ENCODE measurements around the gene PLEKHA5. TPM values are rescaled to one million over a fixed set of nuclear protein-coding genes. Genes with fewer than 3 reads are reported as not detected.

PLEKHA5 gene
- total RNA-seq, 2 donors from 2014 or later: 31.0 to 32.7 TPM

DNA sequence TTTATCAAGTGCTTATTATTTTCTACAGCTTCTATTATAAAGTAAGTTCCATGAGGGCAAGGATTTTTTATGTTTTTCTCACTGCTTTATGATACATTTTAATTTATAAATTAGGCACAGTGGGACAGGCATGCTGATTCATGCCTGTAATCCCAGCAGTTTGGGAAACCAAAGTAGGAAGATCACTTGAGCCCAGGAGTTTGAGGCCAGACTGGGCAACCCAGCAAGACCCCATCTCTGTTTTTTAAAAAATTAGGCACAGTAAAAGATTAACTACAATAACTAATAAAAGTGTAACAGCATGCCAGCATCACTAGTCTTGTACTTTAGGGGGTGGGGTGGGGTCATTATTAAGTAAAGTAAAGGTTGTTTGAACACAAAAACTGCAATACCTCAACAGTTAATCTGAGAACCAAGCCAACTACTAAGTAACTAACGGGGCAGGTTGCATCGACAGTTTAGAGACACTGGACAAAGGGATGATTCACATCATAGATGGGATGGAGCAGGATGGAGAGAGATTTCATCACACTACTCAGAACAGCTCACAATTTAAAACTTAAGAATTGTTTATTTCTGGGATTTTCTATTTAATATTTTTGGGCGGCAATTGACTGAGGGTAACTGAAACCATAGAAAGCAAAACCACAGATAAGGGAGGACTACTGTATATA, 119.5 kb downstream of the PLEKHA5 start:
- H3K4me1 ChIP-seq: no peaks in the 10 kb centered on the region
- intact Hi-C loops (cut with DNase I): no loop called here
- TF ChIP-seq, protein P1, sequence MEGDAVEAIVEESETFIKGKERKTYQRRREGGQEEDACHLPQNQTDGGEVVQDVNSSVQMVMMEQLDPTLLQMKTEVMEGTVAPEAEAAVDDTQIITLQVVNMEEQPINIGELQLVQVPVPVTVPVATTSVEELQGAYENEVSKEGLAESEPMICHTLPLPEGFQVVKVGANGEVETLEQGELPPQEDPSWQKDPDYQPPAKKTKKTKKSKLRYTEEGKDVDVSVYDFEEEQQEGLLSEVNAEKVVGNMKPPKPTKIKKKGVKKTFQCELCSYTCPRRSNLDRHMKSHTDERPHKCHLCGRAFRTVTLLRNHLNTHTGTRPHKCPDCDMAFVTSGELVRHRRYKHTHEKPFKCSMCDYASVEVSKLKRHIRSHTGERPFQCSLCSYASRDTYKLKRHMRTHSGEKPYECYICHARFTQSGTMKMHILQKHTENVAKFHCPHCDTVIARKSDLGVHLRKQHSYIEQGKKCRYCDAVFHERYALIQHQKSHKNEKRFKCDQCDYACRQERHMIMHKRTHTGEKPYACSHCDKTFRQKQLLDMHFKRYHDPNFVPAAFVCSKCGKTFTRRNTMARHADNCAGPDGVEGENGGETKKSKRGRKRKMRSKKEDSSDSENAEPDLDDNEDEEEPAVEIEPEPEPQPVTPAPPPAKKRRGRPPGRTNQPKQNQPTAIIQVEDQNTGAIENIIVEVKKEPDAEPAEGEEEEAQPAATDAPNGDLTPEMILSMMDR (IDR thresholded peaks at IDR 0.05): no peak

DNA sequence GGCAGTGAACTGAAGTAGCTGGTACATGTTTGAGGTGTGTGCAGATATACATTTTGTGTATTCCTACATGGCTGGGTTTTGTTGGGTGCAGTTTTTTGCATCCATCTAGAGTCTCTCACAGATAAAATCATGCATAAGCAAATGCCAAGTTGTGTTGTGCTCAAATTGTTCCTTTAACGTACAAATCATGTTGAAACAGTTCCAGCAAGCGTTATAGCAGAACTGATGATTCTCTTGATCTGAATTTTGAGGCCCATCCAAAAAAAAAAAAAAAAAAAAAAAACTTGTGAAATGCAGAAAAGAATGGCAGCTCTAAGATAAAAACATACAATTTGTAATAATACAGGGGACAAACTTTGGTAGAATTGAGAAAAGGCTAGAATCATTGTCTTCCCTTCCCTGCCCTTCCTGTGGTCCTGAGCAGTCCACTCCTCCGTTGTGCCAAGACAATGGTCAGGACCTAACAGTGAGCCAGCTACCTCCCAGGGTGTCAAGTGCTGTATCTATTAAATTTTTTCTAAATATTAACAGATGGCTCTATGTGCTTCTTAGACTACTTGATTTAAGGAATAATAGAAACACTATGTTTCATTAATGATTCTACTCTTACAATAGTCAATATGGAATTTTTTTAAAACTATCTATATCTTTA, 122.1 kb downstream of the PLEKHA5 start:
- H3K27me3 ChIP-seq: no peaks in the 10 kb centered on the region
- intact Hi-C loops (cut with DNase I): no loop called here
- TF ChIP-seq, protein P1 (IDR thresholded peaks at IDR 0.05): no peak

More for the DNA sequence above, 119.5 kb downstream of the PLEKHA5 start:
- H3K4me3 ChIP-seq: no peak overlapping the region
- no peaks in the 10 kb centered on the region for H3K9me3 ChIP-seq
- no peaks in the 10 kb centered on the region for H3K36me3 ChIP-seq
- no peak for DNase-seq
- H3K27me3 ChIP-seq: no peaks in the 10 kb centered on the region
- no peak overlapping the region for H3K27ac ChIP-seq
- no peak overlapping the region for H3K9ac ChIP-seq (ENCODE audit: low read depth in 2 of 2, low read length in 2 of 2)

DNA sequence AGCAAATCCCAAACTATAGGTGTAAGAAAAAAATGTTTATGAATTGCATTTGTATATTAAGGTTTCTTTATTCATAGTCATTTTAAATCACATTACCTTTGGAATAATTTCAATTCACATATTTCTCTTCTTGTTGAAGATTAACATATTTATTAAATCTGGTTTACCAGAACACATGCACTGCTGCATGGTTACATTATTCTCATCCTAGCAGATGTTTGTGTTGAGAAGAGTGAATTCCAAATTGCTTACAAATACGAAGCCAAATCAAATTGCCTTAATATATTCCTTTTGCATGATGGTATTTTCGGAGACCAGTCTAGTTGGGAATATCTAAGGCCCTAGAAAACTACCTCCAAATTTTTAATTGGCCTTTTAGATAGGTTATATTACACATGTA, 130.6 kb downstream of the PLEKHA5 start:
- H3K27me3 ChIP-seq: no peaks in the 10 kb centered on the region
- H3K9me3 ChIP-seq: no peaks in the 10 kb centered on the region
- no peaks in the 10 kb centered on the region for H3K4me1 ChIP-seq
- no peak for DNase-seq
- no peak overlapping the region for H3K4me3 ChIP-seq
- H3K36me3 ChIP-seq: no peaks in the 10 kb centered on the region
- no peak overlapping the region for H3K27ac ChIP-seq
- intact Hi-C loops (cut with DNase I): no loop called here
- TF ChIP-seq, protein P1 (IDR thresholded peaks at IDR 0.05): no peak
- no peak overlapping the region for H3K9ac ChIP-seq (ENCODE audit: low read depth in 2 of 2, low read length in 2 of 2)

More for the DNA sequence above, 122.1 kb downstream of the PLEKHA5 start:
- no peak for DNase-seq
- no peaks in the 10 kb centered on the region for H3K36me3 ChIP-seq
- no peaks in the 10 kb centered on the region for H3K4me1 ChIP-seq
- H3K9ac ChIP-seq (ENCODE audit: low read depth in 2 of 2, low read length in 2 of 2): no peak overlapping the region
- H3K9me3 ChIP-seq: no peaks in the 10 kb centered on the region
- H3K4me3 ChIP-seq: no peak overlapping the region
- no peak overlapping the region for H3K27ac ChIP-seq

DNA sequence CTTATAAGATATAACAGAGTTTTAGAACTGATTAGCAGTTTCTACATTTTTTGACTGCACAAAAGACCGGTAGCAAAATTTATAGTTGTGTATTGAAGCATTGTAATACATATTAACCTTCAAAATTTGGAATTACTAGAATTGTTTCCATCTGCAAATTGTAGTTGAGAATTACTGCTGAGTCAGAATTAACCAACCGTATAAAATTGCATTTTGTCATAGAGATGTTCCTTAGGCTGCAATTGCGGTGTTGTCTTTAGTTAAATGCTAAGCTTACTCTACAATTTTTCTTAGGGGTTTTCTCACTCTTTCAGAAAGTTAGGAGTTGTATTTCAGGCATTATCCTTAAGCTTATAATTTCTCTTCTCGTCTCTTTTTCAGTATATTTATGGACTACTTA, 132.2 kb downstream of the PLEKHA5 start:
- intact Hi-C loops (cut with DNase I): no loop called here
- no peak overlapping the region for H3K27ac ChIP-seq
- H3K36me3 ChIP-seq: no peaks in the 10 kb centered on the region
- TF ChIP-seq, protein P1 (IDR thresholded peaks at IDR 0.05): no peak
- no peak overlapping the region for H3K4me3 ChIP-seq
- H3K4me1 ChIP-seq: no peaks in the 10 kb centered on the region
- H3K27me3 ChIP-seq: no peaks in the 10 kb centered on the region
- no peak for DNase-seq
- H3K9ac ChIP-seq (ENCODE audit: low read depth in 2 of 2, low read length in 2 of 2): no peak overlapping the region
- no peaks in the 10 kb centered on the region for H3K9me3 ChIP-seq

DNA sequence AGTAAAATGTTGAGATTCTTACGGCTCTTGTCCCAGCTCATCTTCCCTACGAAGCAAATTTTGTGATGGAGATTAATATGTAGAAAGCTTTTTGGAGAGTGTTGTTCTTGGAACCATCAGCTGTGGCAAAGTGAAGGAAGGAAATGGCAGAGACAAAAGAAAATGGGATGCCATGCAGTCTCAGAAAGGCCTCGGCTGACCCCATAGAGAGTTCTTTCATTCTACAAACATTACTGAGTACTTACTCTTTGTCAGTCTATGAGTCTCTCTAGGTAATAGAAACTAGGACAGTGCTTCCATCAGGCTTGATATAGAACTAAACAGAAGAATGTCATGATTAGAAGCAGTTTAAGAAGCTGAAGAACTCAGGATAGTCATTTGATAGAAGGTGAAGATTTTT, 134.1 kb downstream of the PLEKHA5 start:
- no peaks in the 10 kb centered on the region for H3K27me3 ChIP-seq
- intact Hi-C loops (cut with DNase I): no loop called here
- no peak overlapping the region for H3K27ac ChIP-seq
- H3K9ac ChIP-seq (ENCODE audit: low read depth in 2 of 2, low read length in 2 of 2): no peak overlapping the region
- H3K36me3 ChIP-seq: no peaks in the 10 kb centered on the region
- H3K9me3 ChIP-seq: no peaks in the 10 kb centered on the region
- no peak overlapping the region for H3K4me3 ChIP-seq
- DNase-seq: no peak
- TF ChIP-seq, protein P1 (IDR thresholded peaks at IDR 0.05): no peak
- no peaks in the 10 kb centered on the region for H3K4me1 ChIP-seq

Measured in colonic mucosa (tissue), 4 donors.